Mammary epithelial cell (primary cell): ENCODE results near the gene SMARCD2.

ENCODE experiments used
- CTCF ChIP-seq, 2 donors: IDR thresholded peaks in 1 of 2; conservative IDR thresholded peaks in 1 of 2; 2 replicates each; pipeline ENCODE4 v1.5.1; 2011 to 2012; ENCODE audit warnings: inconsistent platforms in 2 of 2, low read length in 2 of 2, mild to moderate bottlenecking in 2 of 2, control low read depth in 1 of 2, low read depth in 1 of 2; ENCODE audit not compliant: insufficient read depth in 1 of 2; ENCODE audit errors: extremely low read depth in 1 of 2
- EZH2 ChIP-seq: IDR thresholded peaks from 2 replicates; pipeline ENCODE4 v1.6.1; 2012; ENCODE audit warnings: low read length, inconsistent platforms, borderline replicate concordance

- TF ChIP-seq CTCF (conservative IDR thresholded peaks at IDR 0.05 in 1 of 2, IDR thresholded peaks at IDR 0.05 in 1 of 2; ENCODE audit: extremely low read depth in 1 of 2, insufficient read depth in 1 of 2, low read depth in 1 of 2, low read length in 2 of 2) (no peak), EZH2 (no peak)
These were observed 5.2 kb upstream of the SMARCD2 start for GRCh38 chr17:63847525-63848249.
